Hepatocyte (in vitro differentiated cells): Measurements from ENCODE around the gene TXNRD2.

Source experiments
- CTCF ChIP-seq: fragments of 200-600 bp; sonication (generic); IDR thresholded peaks from 2 replicates; pipeline ENCODE4 v1.5.1; 2016; ENCODE audit warnings: antibody characterized with exemption, mild to moderate bottlenecking; ENCODE audit not compliant: poor library complexity
- EZH2phosphoT487 ChIP-seq: fragments of 200-600 bp; sonication (generic); IDR thresholded peaks from one replicate; pipeline ENCODE4 v1.6.1; 2018; ENCODE audit warnings: antibody characterized with exemption, mild to moderate bottlenecking, low read depth, moderate library complexity; ENCODE audit not compliant: unreplicated experiment, severe bottlenecking

- TF ChIP-seq EZH2phosphoT487 (no peak), CTCF (no peak)
Measured at GRCh38 chr22:19986410-19987341, 45.1 kb upstream of the TXNRD2 start.
